Measurements from ENCODE around the gene PDCD11.

DNA sequence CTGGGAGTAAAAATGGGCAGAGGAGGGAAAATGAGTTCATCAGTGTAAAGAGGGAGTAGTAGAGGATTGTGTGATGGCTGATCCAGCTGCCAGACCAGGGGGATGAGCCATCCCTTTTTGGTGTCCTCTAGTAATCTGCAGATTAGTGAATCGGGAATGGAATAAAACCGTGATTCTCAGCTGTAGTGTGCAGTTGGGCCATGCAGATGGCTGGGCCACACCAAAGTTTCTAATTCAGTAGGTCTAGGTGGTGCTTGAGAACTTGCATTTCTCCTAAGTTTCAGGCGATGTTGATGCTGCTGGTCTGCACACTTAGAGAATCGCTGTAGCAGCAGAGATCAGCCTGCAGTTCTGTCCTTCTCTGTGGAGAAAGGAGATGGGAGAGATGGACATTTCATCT is 22.7 kb downstream of the PDCD11 start:
- TF ChIP-seq CTCF (IDR thresholded peaks at IDR 0.05) (no peak), POLR2A (IDR thresholded peaks at IDR 0.05; ENCODE audit: low read depth) (no peak), POLR2AphosphoS5 (IDR thresholded peaks at IDR 0.05) (no peak)

All from esophagus muscularis mucosa (tissue), 3 donors.